CD14-positive monocyte (primary cell): ENCODE measurements around the gene OSBPL2. TPM values are rescaled to one million over a fixed set of nuclear protein-coding genes. Genes with fewer than 3 reads are reported as not detected.

Experiments
- DNase-seq, 3 donors: peaks; one replicate each; pipeline ENCODE4 v3.0.0-alpha.2; 2011 to 2022
- H2AFZ ChIP-seq: 2 replicates; pipeline ENCODE4 v1.6.0; 2012; ENCODE audit warnings: mild to moderate bottlenecking, low read depth, low read length, inconsistent platforms; ENCODE audit not compliant: insufficient read depth, poor library complexity, severe bottlenecking
- H3K27ac ChIP-seq, 2 donors: 1 replicate in 1 of 2; 2 replicates in 1 of 2; pipeline ENCODE4 v1.5.1; 2012 to 2013; ENCODE audit warnings: low read length in 2 of 2, control low read depth in 1 of 2, inconsistent platforms in 1 of 2, low read depth in 1 of 2, mild to moderate bottlenecking in 1 of 2
- H3K27me3 ChIP-seq, 2 donors: one replicate each; pipeline versions ENCODE4 v1.6.0 to v1.6.1; 2011 to 2013; ENCODE audit warnings: low read length in 2 of 2; ENCODE audit not compliant: control insufficient read depth in 2 of 2, insufficient read depth in 2 of 2
- H3K36me3 ChIP-seq, 2 donors: replicated peaks in 1 of 2; 1 replicate in 1 of 2; 2 replicates in 1 of 2; pipeline versions ENCODE4 v1.5.1 to v1.6.1; 2012 to 2013; ENCODE audit warnings: low read length in 2 of 2, control low read depth in 1 of 2, inconsistent platforms in 1 of 2, mild to moderate bottlenecking in 1 of 2; ENCODE audit not compliant: insufficient read depth in 2 of 2, control insufficient read depth in 1 of 2
- H3K4me1 ChIP-seq, 2 donors: 1 replicate in 1 of 2; 2 replicates in 1 of 2; pipeline versions ENCODE4 v1.5.1 to v1.6.1; 2012 to 2013; ENCODE audit warnings: low read length in 2 of 2, control low read depth in 1 of 2, inconsistent platforms in 1 of 2, mild to moderate bottlenecking in 1 of 2, moderate library complexity in 1 of 2; ENCODE audit not compliant: insufficient read depth in 2 of 2, control insufficient read depth in 1 of 2
- H3K4me2 ChIP-seq: replicated peaks from 2 replicates; pipeline ENCODE3; 2012; ENCODE audit warnings: low read length, moderate library complexity, mild to moderate bottlenecking; ENCODE audit not compliant: poor library complexity, severe bottlenecking; ENCODE audit errors: extremely low read depth
- H3K4me3 ChIP-seq, 3 experiments: fragments of 200-600 bp in 1 of 3; sonication (generic) in 1 of 3; replicated peaks in 1 of 3; 1 replicate in 2 of 3; 2 replicates in 1 of 3; pipeline ENCODE4 v1.5.1; 2011 to 2013; ENCODE audit warnings: low read length in 3 of 3, mild to moderate bottlenecking in 3 of 3, control low read depth in 2 of 3, low read depth in 2 of 3, inconsistent platforms in 1 of 3, moderate library complexity in 1 of 3
- H3K79me2 ChIP-seq: 2 replicates; pipeline ENCODE4 v1.6.0; 2012; ENCODE audit warnings: mild to moderate bottlenecking, control low read depth, inconsistent platforms, low read length, moderate library complexity; ENCODE audit not compliant: insufficient read depth
- H3K9ac ChIP-seq: 2 replicates; pipeline ENCODE4 v1.6.0; 2017; ENCODE audit warnings: low read length, mild to moderate bottlenecking; ENCODE audit not compliant: insufficient read depth, poor library complexity, severe bottlenecking
- H3K9me3 ChIP-seq, 2 donors: replicated peaks in 1 of 2; 1 replicate in 1 of 2; 2 replicates in 1 of 2; pipeline versions ENCODE4 v1.5.1 to v1.6.1; 2012 to 2013; ENCODE audit warnings: low read length in 2 of 2, control low read depth in 1 of 2; ENCODE audit not compliant: control insufficient read depth in 1 of 2, insufficient read depth in 1 of 2
- H4K20me1 ChIP-seq: 2 replicates; pipeline ENCODE4 v1.6.0; 2012; ENCODE audit warnings: mild to moderate bottlenecking, low read length, control low read depth, moderate library complexity; ENCODE audit not compliant: insufficient read depth
- H3K27ac Mint-ChIP-seq, 7 donors: one replicate each; pipeline ENCODE4 v1.8.0; 2020; ENCODE audit warnings: mild to moderate bottlenecking in 7 of 7, mixed read lengths in 7 of 7, moderate library complexity in 6 of 7, inconsistent platforms in 2 of 7
- H3K27me3 Mint-ChIP-seq, 3 donors: one replicate each; pipeline ENCODE4 v1.8.0; 2021 to 2022; ENCODE audit warnings: low read depth in 3 of 3, mild to moderate bottlenecking in 3 of 3, mixed read lengths in 3 of 3, moderate library complexity in 3 of 3, inconsistent platforms in 1 of 3
- H3K36me3 Mint-ChIP-seq, 2 donors: one replicate each; pipeline ENCODE4 v1.8.0; 2020; ENCODE audit warnings: mixed read lengths in 2 of 2, inconsistent platforms in 1 of 2, mild to moderate bottlenecking in 1 of 2
- H3K4me1 Mint-ChIP-seq: one replicate; pipeline ENCODE4 v1.8.0; 2020; ENCODE audit warnings: mild to moderate bottlenecking, mixed read lengths
- H3K4me3 Mint-ChIP-seq, 2 donors: one replicate each; pipeline ENCODE4 v1.8.0; 2020; ENCODE audit warnings: mild to moderate bottlenecking in 2 of 2, mixed read lengths in 2 of 2, moderate library complexity in 1 of 2
- H3K9me3 Mint-ChIP-seq, 7 donors: one replicate each; pipeline ENCODE4 v1.8.0; 2020 to 2022; ENCODE audit warnings: mixed read lengths in 7 of 7, mild to moderate bottlenecking in 6 of 7, moderate library complexity in 6 of 7, inconsistent platforms in 2 of 7
- CTCF ChIP-seq: fragments of 200-600 bp; IDR thresholded peaks from one replicate; pipeline ENCODE4 v1.8.0; 2022; ENCODE audit warnings: antibody characterized with exemption, mild to moderate bottlenecking
- WGBS: methylation state at CpG from one replicate; pipeline ENCODE4 v1.1.5; 2013; ENCODE audit warnings: missing lambda C conversion rate; ENCODE audit not compliant: insufficient coverage; 5-methylcytosine and 5-hydroxymethylcytosine counted together
- intact Hi-C, 2 donors: fragments of 100-400 bp; cut with micrococcal nuclease; formaldehyde crosslinking; loops; one replicate each; pipeline versions ENCODE4 v1.15.0 to v1.15.1; 2023
- polyA plus RNA-seq, 3 donors: library from polyadenylated mRNA; depleted of rRNA in 1 of 3; unstranded in 2 of 3; stranded (reverse) in 1 of 3; fragments of 300-500 nt in 2 of 3; fragments of >200 nt in 1 of 3; fragmentation: Illumina TruSeq in 2 of 3; gene quantifications; 1 replicate in 2 of 3; 2 replicates in 1 of 3; pipeline ENCODE4 v1.2.3, GENCODE V29; 2012 to 2021

OSBPL2 gene
- polyA plus RNA-seq, 3 donors: 12.9 to 29.1 (median 17.9) TPM

DNA sequence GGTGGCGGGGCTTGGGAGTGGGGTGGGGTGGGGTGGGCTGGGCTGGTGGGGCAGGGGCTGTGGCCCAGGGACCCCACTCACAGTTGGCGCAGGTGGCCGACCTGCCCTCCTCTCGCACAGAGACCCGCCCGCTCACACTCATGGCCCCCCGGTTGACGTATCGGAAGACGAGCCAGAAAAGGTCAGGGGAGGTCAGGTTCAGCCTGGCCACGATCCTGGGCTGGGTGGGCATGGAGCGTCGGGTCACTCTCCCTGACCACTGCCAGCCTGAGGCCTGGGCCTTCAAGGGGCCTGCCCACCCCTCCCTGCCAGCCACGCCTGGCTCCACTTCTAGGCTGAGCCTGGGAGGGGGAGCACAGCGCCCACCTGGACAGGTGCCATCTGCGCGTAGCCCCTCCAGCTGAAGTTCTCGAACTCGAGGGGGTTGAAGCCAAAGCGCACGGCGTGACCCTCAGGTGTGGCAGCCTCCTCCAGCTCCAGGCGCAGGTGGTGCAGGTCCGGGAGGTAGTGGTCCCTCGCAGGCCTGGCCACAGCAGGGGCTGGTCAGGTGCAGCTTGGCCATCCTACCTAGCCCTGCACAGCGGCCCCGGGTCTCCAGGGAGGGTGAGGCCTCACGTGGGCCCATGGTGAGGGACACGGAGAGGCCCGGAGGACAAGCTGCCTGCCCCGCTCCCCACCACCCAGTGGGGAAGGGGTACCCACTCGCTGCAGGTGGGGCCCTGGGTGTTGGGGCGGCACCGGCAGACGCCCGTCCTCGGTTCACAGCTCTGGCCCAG is 95.7 kb downstream of the OSBPL2 start:
- no peak overlapping the region for H3K4me2 ChIP-seq
- intact Hi-C loops: no loop called here
- no peaks in the 10 kb centered on the region for H3K36me3 ChIP-seq
- no peak overlapping the region for H3K27ac Mint-ChIP-seq
- H3K4me1 ChIP-seq: no peaks in the 10 kb centered on the region
- WGBS: 91% methylated on average over 35 of the region's 37 CpGs
- no peaks in the 10 kb centered on the region for H3K9me3 ChIP-seq
- H3K4me1 Mint-ChIP-seq: peaks cover 5% of the 10 kb centered on the region
- DNase-seq: no peak
- no peak overlapping the region for H3K4me3 Mint-ChIP-seq
- H4K20me1 ChIP-seq: no peaks in the 10 kb centered on the region
- TF ChIP-seq CTCF: no peak
- no peaks in the 10 kb centered on the region for H3K36me3 Mint-ChIP-seq
- peaks cover 0 to 1% (median 0%) of the 10 kb centered on the region in 7 donors for H3K9me3 Mint-ChIP-seq
- no peak overlapping the region for H3K27ac ChIP-seq
- H3K79me2 ChIP-seq: no peaks in the 10 kb centered on the region
- no peaks in the 10 kb centered on the region for H3K27me3 ChIP-seq
- no peak overlapping the region for H3K9ac ChIP-seq
- H3K27me3 Mint-ChIP-seq: peaks cover 1 to 5% (median 4%) of the 10 kb centered on the region in 3 donors
- no peak overlapping the region for H2AFZ ChIP-seq
- no peak overlapping the region for H3K4me3 ChIP-seq

- Histone ChIP-seq H3K4me1 (peaks cover 7% of the 10 kb centered on the region in 2 donors), H3K4me2 (no peak overlapping the region), H3K9ac (no peak overlapping the region), H3K79me2 (no peaks in the 10 kb centered on the region), H3K36me3 (no peaks in the 10 kb centered on the region), H4K20me1 (no peaks in the 10 kb centered on the region), H3K9me3 (no peaks in the 10 kb centered on the region), H3K4me3 (no peak overlapping the region), H2AFZ (no peak overlapping the region), H3K27me3 (no peaks in the 10 kb centered on the region), H3K27ac (no peak overlapping the region)
- H3K27me3 Mint-ChIP-seq: peaks cover 1 to 7% (median 4%) of the 10 kb centered on the region in 3 donors
- H3K27ac Mint-ChIP-seq: no peak overlapping the region
- H3K4me3 Mint-ChIP-seq: no peak overlapping the region
- WGBS: 91% methylated on average over 9 of the region's 13 CpGs
- H3K4me1 Mint-ChIP-seq: peaks cover 12% of the 10 kb centered on the region
- peaks cover 0 to 1% (median 0%) of the 10 kb centered on the region in 7 donors for H3K9me3 Mint-ChIP-seq
- no peak for TF ChIP-seq CTCF
- no peak for DNase-seq
- intact Hi-C loops: no loop called here
- no peaks in the 10 kb centered on the region for H3K36me3 Mint-ChIP-seq
Measured at GRCh38 chr20:62334881-62335280, 96.6 kb downstream of the OSBPL2 start.
